ES-I3 (cell line): ENCODE results near the gene CACNA1B.
"Not testable (repeated sequence)": the region's sequence is repeated elsewhere in the genome, so short reads cannot be mapped to it uniquely, and the experiment has no call there.

Source experiments
- H3K36me3 ChIP-seq: 2 replicates; pipeline ENCODE4 v1.6.1; 2013; ENCODE audit warnings: mild to moderate bottlenecking, low read length, control low read depth, moderate library complexity; ENCODE audit not compliant: insufficient read depth
- H3K4me1 ChIP-seq: 2 replicates; pipeline ENCODE4 v1.6.1; 2013; ENCODE audit warnings: mild to moderate bottlenecking, control low read depth, low read length; ENCODE audit not compliant: insufficient read depth
- H3K9ac ChIP-seq: 2 replicates; pipeline ENCODE4 v1.6.1; 2013; ENCODE audit warnings: low read depth, mild to moderate bottlenecking, low read length, moderate library complexity
- H3K9me3 ChIP-seq: 2 replicates; pipeline ENCODE4 v1.6.1; 2013; ENCODE audit warnings: mild to moderate bottlenecking, low read length, moderate library complexity; ENCODE audit not compliant: control insufficient read depth, insufficient read depth

CACNA1B gene

GRCh38 chr9:137876781-137877386 is 698 bp upstream of the CACNA1B start:
- no peaks in the 10 kb centered on the region for H3K9me3 ChIP-seq
- H3K9ac ChIP-seq: no peak overlapping the region; the same call in 1 of the 2 replicates
- H3K36me3 ChIP-seq: no peaks in the 10 kb centered on the region
- no peaks in the 10 kb centered on the region for H3K4me1 ChIP-seq

DNA sequence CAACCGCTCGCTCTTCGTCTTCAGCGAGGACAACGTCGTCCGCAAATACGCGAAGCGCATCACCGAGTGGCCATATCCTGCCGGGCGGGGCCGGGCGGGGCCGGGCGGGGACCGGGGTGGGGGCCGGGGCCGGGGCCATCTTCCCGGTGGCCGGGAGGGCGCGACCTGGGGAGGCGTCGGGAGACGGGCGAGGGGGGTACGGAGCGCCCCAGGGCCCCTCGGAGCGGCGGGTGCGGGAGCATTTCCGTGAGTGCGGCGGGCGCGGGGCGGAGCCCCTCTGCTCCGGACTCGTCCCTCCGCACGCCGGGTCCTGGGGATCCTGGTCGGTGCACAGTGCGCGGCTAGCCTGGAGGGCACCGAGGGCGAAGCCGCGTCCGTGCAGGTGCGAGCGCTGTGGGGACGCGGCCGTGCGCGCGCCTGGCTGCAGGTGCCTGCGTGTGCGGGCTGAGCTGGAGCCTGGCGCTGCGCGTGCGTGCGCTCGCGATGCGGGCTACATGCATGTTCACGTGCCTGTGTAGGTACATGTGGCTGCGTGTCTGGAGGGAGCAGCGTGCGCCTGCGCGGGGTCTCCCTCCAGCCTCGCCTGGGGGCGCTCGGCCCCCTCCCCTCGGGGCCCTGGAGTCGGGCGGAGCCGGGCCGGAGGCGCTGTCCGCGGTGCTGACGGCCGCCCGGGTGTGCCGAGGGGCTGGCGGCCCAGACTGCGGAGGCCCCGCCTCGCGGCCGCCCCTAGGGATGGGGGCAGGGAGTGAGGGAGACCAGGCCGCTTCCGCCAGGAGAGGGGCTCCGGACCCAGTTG is 762 bp downstream of the CACNA1B start:
- H3K9me3 ChIP-seq: no peaks in the 10 kb centered on the region
- peak overlapping the region; percentile 35; the same call in 1 of the 2 replicates for H3K9ac ChIP-seq
- no peaks in the 10 kb centered on the region for H3K4me1 ChIP-seq
- no peaks in the 10 kb centered on the region for H3K36me3 ChIP-seq

DNA sequence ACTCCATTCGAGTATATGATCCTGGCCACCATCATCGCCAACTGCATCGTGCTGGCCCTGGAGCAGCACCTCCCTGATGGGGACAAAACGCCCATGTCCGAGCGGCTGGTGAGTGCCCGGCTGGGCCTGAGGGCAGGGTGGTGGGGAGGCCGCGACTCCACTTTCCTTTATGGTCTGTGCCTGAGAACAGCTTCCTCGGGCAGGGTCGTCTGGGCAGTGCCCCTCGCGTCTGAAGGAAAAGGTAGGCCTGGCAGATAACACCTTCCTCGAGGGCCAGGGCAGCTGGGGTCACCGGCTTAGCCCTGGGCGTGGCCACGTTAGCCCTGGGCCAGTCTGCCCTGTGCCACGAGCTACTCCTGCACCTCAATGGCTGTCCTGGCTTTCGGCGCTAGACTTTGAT is 1.5 kb downstream of the CACNA1B start:
- no peaks in the 10 kb centered on the region for H3K9me3 ChIP-seq
- peak overlapping the region; percentile 35; the same call in 1 of the 2 replicates for H3K9ac ChIP-seq
- no peaks in the 10 kb centered on the region for H3K36me3 ChIP-seq
- H3K4me1 ChIP-seq: no peaks in the 10 kb centered on the region

- H3K4me1 ChIP-seq: no peaks in the 10 kb centered on the region
- no peaks in the 10 kb centered on the region for H3K9me3 ChIP-seq
- no peak overlapping the region for H3K9ac ChIP-seq
- H3K36me3 ChIP-seq: no peaks in the 10 kb centered on the region
Measured at GRCh38 chr9:137879566-137880150, 2.1 kb downstream of the CACNA1B start.

DNA sequence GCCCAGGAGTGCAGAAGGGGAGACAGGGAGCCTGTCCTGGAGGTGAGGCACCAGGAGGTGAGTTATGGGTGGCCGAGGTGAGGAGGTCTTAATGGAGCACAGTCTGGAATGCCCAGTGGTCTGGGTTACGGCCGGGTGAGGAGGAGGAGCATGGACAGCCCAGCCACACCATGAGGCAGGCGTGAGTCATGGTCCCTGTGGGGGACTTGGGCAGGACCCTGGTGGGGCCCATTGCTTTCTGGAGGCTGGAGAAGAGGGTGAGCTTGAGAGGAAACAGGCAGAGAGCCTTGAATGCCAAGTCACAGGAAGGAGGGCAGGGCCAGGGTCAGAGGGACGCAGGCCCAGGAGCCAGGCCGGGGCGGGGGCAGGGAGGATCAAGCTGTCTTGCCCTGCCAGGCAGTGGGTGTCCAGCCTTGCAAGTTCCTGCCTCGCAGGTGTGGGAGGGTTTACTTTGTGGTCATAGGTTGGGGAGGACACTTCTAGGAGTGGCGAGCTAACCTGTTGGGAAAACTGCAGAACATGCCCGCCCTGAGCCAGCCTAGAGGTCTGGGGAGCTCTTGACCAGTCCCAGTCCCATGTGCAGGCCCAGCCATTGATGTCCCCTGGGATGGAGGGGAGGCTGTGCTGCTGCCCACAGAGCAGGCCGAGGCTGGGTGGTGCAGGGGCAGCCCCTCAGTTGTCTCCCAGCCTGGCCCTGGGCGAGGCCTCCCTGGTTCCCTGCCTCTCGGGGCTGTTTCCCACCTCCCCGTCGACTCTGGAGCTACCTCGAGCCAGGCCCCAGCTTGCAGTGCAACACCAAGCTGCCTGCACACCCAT is 2.8 kb downstream of the CACNA1B start:
- no peaks in the 10 kb centered on the region for H3K9me3 ChIP-seq
- no peaks in the 10 kb centered on the region for H3K4me1 ChIP-seq
- H3K9ac ChIP-seq: no peak overlapping the region
- H3K36me3 ChIP-seq: no peaks in the 10 kb centered on the region

DNA sequence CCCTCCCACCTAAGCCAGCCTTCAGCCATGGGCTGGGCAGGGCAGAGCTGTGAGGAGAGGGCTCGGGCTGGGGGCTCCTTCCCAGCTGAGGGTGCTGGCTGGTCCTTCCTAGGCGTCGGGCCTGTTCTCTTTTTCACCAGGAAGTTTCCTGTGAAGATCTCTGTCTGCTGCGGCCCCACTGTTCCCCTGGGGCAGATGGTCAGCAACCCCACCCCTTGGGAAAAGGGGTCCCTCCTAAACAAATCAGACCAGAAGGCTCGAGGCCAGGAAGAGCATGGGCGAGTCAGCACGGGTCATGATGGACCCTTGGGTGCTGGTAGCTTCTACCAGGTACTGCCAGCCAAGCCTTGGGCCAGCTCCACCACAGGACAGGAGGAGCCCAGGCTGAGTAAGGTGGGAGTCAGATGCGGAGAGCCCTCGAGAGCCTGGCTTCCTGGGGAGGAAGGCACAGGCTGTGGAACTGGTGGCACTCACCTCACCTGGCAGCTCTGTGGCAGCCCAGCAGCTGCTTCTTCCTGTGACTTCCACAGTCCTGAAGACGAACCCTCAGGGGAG is 3.5 kb downstream of the CACNA1B start:
- Histone ChIP-seq H3K9ac (no peak overlapping the region), H3K9me3 (no peaks in the 10 kb centered on the region), H3K4me1 (no peaks in the 10 kb centered on the region), H3K36me3 (no peaks in the 10 kb centered on the region)

- Histone ChIP-seq H3K9me3 (no peaks in the 10 kb centered on the region), H3K9ac (no peak overlapping the region)
Measured at GRCh38 chr9:137881591-137882505, 4.3 kb downstream of the CACNA1B start.

GRCh38 chr9:137882506-137882821 is 4.9 kb downstream of the CACNA1B start:
- H3K36me3 ChIP-seq: no peaks in the 10 kb centered on the region
- no peaks in the 10 kb centered on the region for H3K9me3 ChIP-seq
- H3K4me1 ChIP-seq: no peaks in the 10 kb centered on the region
- H3K9ac ChIP-seq: no peak overlapping the region

More at GRCh38 chr9:137881591-137882505, 4.3 kb downstream of the CACNA1B start:
- Histone ChIP-seq H3K36me3 (no peaks in the 10 kb centered on the region), H3K4me1 (no peaks in the 10 kb centered on the region)

DNA sequence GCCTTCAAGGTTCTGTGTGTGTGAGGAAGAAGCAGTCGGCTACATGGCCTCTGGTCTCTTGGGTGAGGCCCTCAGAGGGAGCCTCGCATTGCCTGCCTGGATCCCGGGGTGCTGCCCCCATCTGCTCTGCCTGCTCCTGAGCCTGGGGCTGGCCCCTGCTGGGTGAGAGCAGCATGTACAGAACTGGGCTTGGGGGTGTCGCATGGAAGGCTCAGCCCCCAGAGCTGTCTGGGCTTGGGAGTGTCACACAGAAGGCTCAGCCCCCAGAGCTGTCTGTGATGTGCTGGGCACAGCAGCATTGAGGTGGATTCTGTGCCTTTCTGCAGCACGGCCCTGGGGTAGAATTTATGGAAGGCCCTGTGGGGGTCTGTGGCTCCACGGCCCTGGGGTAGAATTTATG is 6.4 kb downstream of the CACNA1B start:
- not testable (repeated sequence) for H3K9ac ChIP-seq, H3K9me3 ChIP-seq, H3K36me3 ChIP-seq, H3K4me1 ChIP-seq

DNA sequence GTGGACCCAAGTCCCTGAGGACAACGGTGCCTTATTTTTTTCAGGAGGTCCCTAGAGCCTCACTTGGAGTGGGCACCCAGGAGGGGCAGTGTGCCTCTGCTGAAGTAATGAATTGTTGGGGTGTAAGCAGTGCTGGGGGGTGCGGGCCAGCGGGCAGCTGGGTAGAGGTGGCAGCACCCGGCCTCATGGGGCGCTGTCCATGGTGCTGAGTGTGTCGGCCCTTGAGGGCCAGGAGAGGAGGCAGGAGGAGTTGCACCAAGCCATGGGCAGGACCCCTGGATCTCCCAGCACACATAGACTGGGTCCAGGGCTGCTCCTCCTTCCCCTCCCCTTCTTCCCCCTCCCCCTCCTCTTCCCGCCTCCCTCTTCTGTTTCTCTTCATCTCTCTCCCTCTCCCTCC is 7.0 kb downstream of the CACNA1B start:
- H3K36me3 ChIP-seq: not testable (repeated sequence)

DNA sequence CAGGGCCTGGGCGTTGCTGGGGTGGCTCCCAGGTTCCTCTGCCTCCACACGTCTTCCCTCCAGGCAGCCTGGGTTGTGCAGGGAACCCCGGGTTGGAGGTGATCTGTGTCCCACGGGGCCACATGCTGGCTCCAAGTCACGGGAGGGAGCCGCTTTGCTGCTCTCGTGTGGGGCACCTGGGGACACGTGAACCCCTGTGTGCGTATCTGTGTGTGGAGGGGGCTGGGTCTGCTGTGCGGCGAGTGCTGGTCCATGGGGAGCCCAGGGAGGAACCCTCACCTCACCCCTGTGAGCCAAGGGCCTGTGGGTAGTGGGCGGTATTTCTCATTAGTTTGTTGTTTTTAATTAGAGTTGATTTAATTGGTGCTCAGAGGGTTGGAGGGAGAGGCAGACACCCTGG is 7.5 kb downstream of the CACNA1B start:
- not testable (repeated sequence) for H3K9ac ChIP-seq, H3K36me3 ChIP-seq, H3K4me1 ChIP-seq, H3K9me3 ChIP-seq

More for the DNA sequence above, 7.0 kb downstream of the CACNA1B start:
- H3K4me1 ChIP-seq, H3K9me3 ChIP-seq, H3K9ac ChIP-seq: not testable (repeated sequence)

DNA sequence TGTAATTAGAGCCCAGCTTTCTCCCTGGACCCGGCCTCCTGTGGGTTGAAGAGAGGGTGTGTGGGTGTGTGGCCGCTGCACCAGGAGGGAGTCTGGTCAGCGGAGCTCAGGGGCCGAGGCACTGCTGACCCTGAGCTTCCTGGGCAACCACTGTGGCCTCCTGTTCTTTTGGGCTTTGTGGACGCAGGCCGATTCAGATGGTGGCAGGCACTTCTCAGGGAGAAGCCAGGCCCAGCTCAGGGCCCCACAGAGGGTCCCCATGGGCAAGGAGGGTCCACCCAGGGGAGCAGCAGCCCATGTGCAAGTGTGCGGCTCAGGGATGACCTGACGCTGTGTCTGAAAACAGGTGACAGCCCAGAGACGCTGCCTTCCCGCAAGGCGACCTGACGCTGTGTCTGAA is 11.0 kb downstream of the CACNA1B start:
- H3K4me1 ChIP-seq, H3K9me3 ChIP-seq, H3K36me3 ChIP-seq, H3K9ac ChIP-seq: not testable (repeated sequence)

- not testable (repeated sequence) for H3K9ac ChIP-seq, H3K36me3 ChIP-seq, H3K4me1 ChIP-seq, H3K9me3 ChIP-seq
Measured at GRCh38 chr9:137889966-137890365, 12.4 kb downstream of the CACNA1B start.
